ENCODE measurements around the gene ZNF366. TPM values are rescaled to one million over a fixed set of nuclear protein-coding genes. Genes with fewer than 3 reads are reported as not detected.

The ZNF366 gene
- total and polyA plus RNA-seq, 2 of the 13 experiments (the other 11 are each of a cell fraction or from before 2014, with no cell fraction given) = not detected

GRCh38 chr5:72456391-72457074 lies 50.7 kb downstream of the ZNF366 start:
- Histone ChIP-seq H3K4me3 (replicated peaks in 1 of 3; ENCODE audit: insufficient read depth in 1 of 3, low read depth in 2 of 3, low read length in 3 of 3) (no peak overlapping the region), H4K20me1 (ENCODE audit: insufficient read depth, low read length) (no peaks in the 10 kb centered on the region), H3K9ac (ENCODE audit: insufficient read depth, low read depth, low read length) (no peak overlapping the region), H3K27me3 (ENCODE audit: control insufficient read depth in 1 of 2, insufficient read depth in 2 of 2, low read length in 2 of 2) (peaks cover 0 to 13% of the 10 kb centered on the region in 2 experiments; a peak in 3 of 5 replicates), H3K4me1 (ENCODE audit: insufficient read depth, low read length) (no peaks in the 10 kb centered on the region), H3K79me2 (ENCODE audit: insufficient read depth, low read length) (no peaks in the 10 kb centered on the region), H2AFZ (ENCODE audit: low read length) (no peak overlapping the region), H3K36me3 (replicated peaks in 1 of 2; ENCODE audit: control insufficient read depth in 1 of 2, insufficient read depth in 2 of 2, low read length in 2 of 2) (no peaks in the 10 kb centered on the region), H3K4me2 (ENCODE audit: low read depth, low read length) (no peak overlapping the region), H3K27ac (ENCODE audit: extremely low read length, insufficient read depth, low read length) (no peak overlapping the region), H3K9me3 (ENCODE audit: low read length) (no peaks in the 10 kb centered on the region)
- FAIRE-seq (no peak), ATAC-seq (no peak), DNase-seq (ENCODE audit: low spot score) (no peak)
- ChIA-PET CTCF (ENCODE audit: low intra/inter-chr PET ratio, low total read pairs) (no interaction called here), POLR2A (no interaction called here)
- intact Hi-C loops (cut with micrococcal nuclease; ENCODE audit: unreplicated experiment) = no loop called here
- 25% methylated on average over 4 of the region's 8 CpGs for WGBS (ENCODE audit: low lambda C conversion rate)
- no TSS peak for BruUV-seq (replicated peaks)
- TF ChIP-seq ZNF777 (CRISPR knock-in tag; IDR thresholded peaks at IDR 0.05) (no peak), ZNF34 (CRISPR knock-in tag; IDR thresholded peaks at IDR 0.05; ENCODE audit: borderline replicate concordance) (no peak), TERF1 (CRISPR knock-in tag; IDR thresholded peaks at IDR 0.05) (no peak), ZNF710 (CRISPR knock-in tag; IDR thresholded peaks at IDR 0.05; ENCODE audit: borderline replicate concordance) (no peak), FOXK2 (IDR thresholded peaks at IDR 0.05) (no peak), ZNF234 (CRISPR knock-in tag; conservative IDR thresholded peaks at IDR 0.05) (no peak), PHF21A (CRISPR knock-in tag; IDR thresholded peaks at IDR 0.05) (no peak), TIGD3 (CRISPR knock-in tag; IDR thresholded peaks at IDR 0.05; ENCODE audit: borderline replicate concordance) (no peak), CCAR2 (optimal IDR thresholded peaks at IDR 0.05; ENCODE audit: low read depth, low read length) (no peak), ZNF235 (CRISPR knock-in tag; IDR thresholded peaks at IDR 0.05; ENCODE audit: borderline replicate concordance) (no peak), HOXA3 (CRISPR knock-in tag; IDR thresholded peaks at IDR 0.05) (no peak), ZNF496 (CRISPR knock-in tag; IDR thresholded peaks at IDR 0.05; ENCODE audit: insufficient replicate concordance) (no peak), RBAK (CRISPR knock-in tag; IDR thresholded peaks at IDR 0.05) (no peak)
- in situ Hi-C loops (cut with HindIII; ENCODE audit: extremely low pct_ligation_motif_present, low pct_unique_long_range_greater_than_20kb) = no loop called here

Measured in HepG2 (cell line).